Neutrophil (primary cell): ENCODE measurements around the gene NSFL1C.

Experiments used
- H3K27ac ChIP-seq: fragments of 200-600 bp; sonication (generic); 2 replicates; pipeline ENCODE4 v1.5.1; 2016; ENCODE audit warnings: mild to moderate bottlenecking, moderate library complexity
- H3K27me3 ChIP-seq: fragments of 200-600 bp; sonication (generic); 2 replicates; pipeline ENCODE4 v1.6.0; 2016; ENCODE audit warnings: mild to moderate bottlenecking
- H3K36me3 ChIP-seq: fragments of 200-600 bp; sonication (generic); 2 replicates; pipeline ENCODE4 v1.5.1; 2017
- H3K4me1 ChIP-seq, 2 experiments: fragments of 200-600 bp in 1 of 2; sonication (generic) in 1 of 2; 1 replicate in 1 of 2; 2 replicates in 1 of 2; pipeline versions ENCODE4 v1.5.1 to v1.6.1; 2013 to 2016; ENCODE audit warnings: low read depth in 1 of 2, low read length in 1 of 2, mild to moderate bottlenecking in 1 of 2, moderate library complexity in 1 of 2; ENCODE audit not compliant: control insufficient read depth in 1 of 2, insufficient read depth in 1 of 2
- H3K4me3 ChIP-seq, 2 experiments: fragments of 200-600 bp in 1 of 2; sonication (generic) in 1 of 2; 1 replicate in 1 of 2; 2 replicates in 1 of 2; pipeline ENCODE4 v1.5.1; 2013 to 2016; ENCODE audit warnings: low read depth in 1 of 2, low read length in 1 of 2, mild to moderate bottlenecking in 1 of 2, moderate library complexity in 1 of 2
- H3K9me3 ChIP-seq: fragments of 200-600 bp; sonication (generic); 2 replicates; pipeline ENCODE4 v1.5.1; 2016
- CTCF ChIP-seq: fragments of 200-600 bp; sonication (generic); IDR thresholded peaks from 2 replicates; pipeline ENCODE4 v1.5.1; 2016; ENCODE audit warnings: antibody characterized with exemption

Gene NSFL1C

GRCh38 chr20:1490643-1491195 is 24.1 kb upstream of the NSFL1C start:
- no peaks in the 10 kb centered on the region for H3K36me3 ChIP-seq
- no peak for TF ChIP-seq CTCF
- no peaks in the 10 kb centered on the region for H3K9me3 ChIP-seq
- peak overlapping the region; percentile 94 for H3K27ac ChIP-seq
- no peaks in the 10 kb centered on the region for H3K27me3 ChIP-seq
- peaks cover 80 to 98% of the 10 kb centered on the region in 2 experiments for H3K4me1 ChIP-seq
- H3K4me3 ChIP-seq, result peak overlapping the region; percentile 63 to 80

DNA sequence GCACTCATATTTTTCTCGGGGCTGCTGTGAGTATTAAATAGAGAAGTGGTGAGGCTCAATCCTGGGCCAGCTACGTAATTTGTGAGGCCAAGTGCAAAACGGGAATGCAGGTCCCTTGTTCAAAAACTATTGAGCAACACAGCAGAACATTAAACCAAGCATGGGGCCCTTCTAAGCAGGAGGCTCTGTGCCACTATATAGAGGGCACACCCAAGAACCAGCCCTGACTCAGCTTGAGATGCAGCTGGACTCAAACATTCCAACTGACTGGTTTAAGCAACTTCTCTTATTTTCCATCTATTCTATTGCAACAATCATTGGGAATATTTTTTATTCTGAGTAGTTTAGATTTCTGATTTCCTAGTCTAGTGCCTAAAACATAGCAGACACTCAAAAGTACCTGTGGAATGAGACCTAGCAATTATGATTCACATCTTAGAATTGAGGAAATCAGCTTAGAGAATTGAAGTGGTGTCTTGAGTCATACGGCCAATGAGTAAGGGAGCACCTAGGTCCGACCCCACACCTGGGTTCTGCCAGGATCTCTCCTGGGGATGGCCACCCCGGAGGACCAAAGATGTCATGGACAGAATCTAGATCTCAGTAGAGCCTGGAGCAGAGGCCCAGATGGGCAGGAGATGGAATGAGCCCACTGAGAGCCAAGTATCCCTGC is 23.3 kb upstream of the NSFL1C start:
- peak overlapping the region; percentile 63 to 80 for H3K4me3 ChIP-seq
- no peak for TF ChIP-seq CTCF
- H3K36me3 ChIP-seq, result no peaks in the 10 kb centered on the region
- H3K27me3 ChIP-seq, result no peaks in the 10 kb centered on the region
- H3K27ac ChIP-seq, result peak overlapping the region; percentile 94
- peaks cover 82 to 99% of the 10 kb centered on the region in 2 experiments for H3K4me1 ChIP-seq
- H3K9me3 ChIP-seq, result no peaks in the 10 kb centered on the region

GRCh38 chr20:1489325-1489724 is 22.7 kb upstream of the NSFL1C start:
- Histone ChIP-seq H3K4me3 (peak overlapping the region; percentile 63 to 80), H3K27ac (peak overlapping the region; percentile 94), H3K27me3 (no peaks in the 10 kb centered on the region), H3K4me1 (peaks cover 82 to 99% of the 10 kb centered on the region in 2 experiments), H3K36me3 (no peaks in the 10 kb centered on the region), H3K9me3 (no peaks in the 10 kb centered on the region)
- TF ChIP-seq CTCF, result no peak

DNA sequence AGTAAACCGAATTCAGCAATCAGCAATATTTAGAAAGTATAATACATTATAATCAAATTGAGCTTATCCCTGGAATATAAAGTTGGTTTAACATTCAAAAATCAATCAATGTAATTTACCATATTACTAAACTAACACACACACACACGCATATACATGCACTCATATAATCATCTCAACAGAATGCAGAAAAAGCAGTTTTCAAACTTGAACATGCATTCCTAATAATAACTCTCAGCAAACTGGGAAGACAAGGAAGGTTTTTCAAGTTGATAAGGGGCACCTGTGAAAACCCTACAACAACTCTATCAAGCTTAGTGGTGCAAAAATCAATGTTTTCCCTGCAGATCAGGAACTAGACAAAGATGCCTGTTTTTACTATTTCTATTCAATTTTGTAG is 19.9 kb upstream of the NSFL1C start:
- no peak overlapping the region for H3K27ac ChIP-seq
- peaks cover 3% of the 10 kb centered on the region for H3K36me3 ChIP-seq
- no peaks in the 10 kb centered on the region for H3K9me3 ChIP-seq
- peaks cover 63 to 96% of the 10 kb centered on the region in 2 experiments for H3K4me1 ChIP-seq
- TF ChIP-seq CTCF, result no peak
- H3K27me3 ChIP-seq, result no peaks in the 10 kb centered on the region
- H3K4me3 ChIP-seq, result peak overlapping the region in 1 of 2 experiments; percentile 28

- peak overlapping the region; percentile 9 for H3K27ac ChIP-seq
- TF ChIP-seq CTCF, result no peak
- H3K36me3 ChIP-seq, result peaks cover 23% of the 10 kb centered on the region
- no peaks in the 10 kb centered on the region for H3K9me3 ChIP-seq
- H3K4me1 ChIP-seq, result peaks cover 68 to 93% of the 10 kb centered on the region in 2 experiments
- H3K4me3 ChIP-seq, result no peak overlapping the region
- no peaks in the 10 kb centered on the region for H3K27me3 ChIP-seq
Measured at GRCh38 chr20:1484438-1485116, 17.9 kb upstream of the NSFL1C start.
